Daoy (cell line): ENCODE results near the gene BACH2. TPM values are rescaled to one million over a fixed set of nuclear protein-coding genes. Genes with fewer than 3 reads are reported as not detected.
A peak's percentile ranks its signal among the peaks of the same experiment; 100 is the strongest.
"Not testable (repeated sequence)": the region's sequence is repeated elsewhere in the genome, so short reads cannot be mapped to it uniquely, and the experiment has no call there.

Experiments used
- DNase-seq: peaks from one replicate; pipeline ENCODE4 v3.0.0-alpha.2; 2015; ENCODE audit warnings: low read depth
- total RNA-seq: library from RNA; depleted of rRNA; stranded (reverse); fragments of >200 nt; shearing (Covaris generic); gene quantifications from 2 replicates; pipeline ENCODE4 v1.2.3, GENCODE V29; 2014

BACH2 gene
- total RNA-seq, 1 experiment from 2014 or later = 0.46 TPM

- DNase-seq = no peak
These were observed 262.8 kb downstream of the BACH2 start for GRCh38 chr6:90033746-90034271.

- DNase-seq = not testable (repeated sequence)
These were observed 264.0 kb downstream of the BACH2 start for GRCh38 chr6:90032489-90033212.

GRCh38 chr6:90028995-90029635 is 267.5 kb downstream of the BACH2 start:
- DNase-seq = no peak

- no peak for DNase-seq
These were observed 268.4 kb downstream of the BACH2 start for GRCh38 chr6:90028066-90028778.

GRCh38 chr6:90026216-90026615 is 270.4 kb downstream of the BACH2 start:
- DNase-seq = no peak

- peak; percentile 85 for DNase-seq
These were observed 271.1 kb downstream of the BACH2 start for GRCh38 chr6:90025523-90026061.

GRCh38 chr6:90024633-90025032 is 272.0 kb downstream of the BACH2 start:
- no peak for DNase-seq

GRCh38 chr6:90021711-90022110 is 274.9 kb downstream of the BACH2 start:
- no peak for DNase-seq

- no peak for DNase-seq
These were observed 275.9 kb downstream of the BACH2 start for GRCh38 chr6:90020746-90021145.

GRCh38 chr6:90019216-90019615 is 277.4 kb downstream of the BACH2 start:
- no peak for DNase-seq

GRCh38 chr6:90015883-90016282 is 280.8 kb downstream of the BACH2 start:
- no peak for DNase-seq

GRCh38 chr6:90008908-90009501 is 287.6 kb downstream of the BACH2 start:
- DNase-seq = no peak

GRCh38 chr6:90008189-90008907 is 288.3 kb downstream of the BACH2 start:
- DNase-seq = no peak

GRCh38 chr6:90005048-90005827 is 291.4 kb downstream of the BACH2 start:
- no peak for DNase-seq

GRCh38 chr6:90004511-90004910 is 292.1 kb downstream of the BACH2 start:
- DNase-seq = no peak

- no peak for DNase-seq
These were observed 292.7 kb downstream of the BACH2 start for GRCh38 chr6:90003941-90004340.

- DNase-seq = no peak
These were observed 293.4 kb downstream of the BACH2 start for GRCh38 chr6:90003069-90003795.

GRCh38 chr6:90000864-90001731 is 295.5 kb downstream of the BACH2 start:
- DNase-seq = peak; percentile 60
